Fibroblast of lung (primary cell): Measurements from ENCODE around the gene NFATC4. TPM values are rescaled to one million over a fixed set of nuclear protein-coding genes. Genes with fewer than 3 reads are reported as not detected.

Experiments
- DNase-seq, 2 donors: peaks; one replicate each; pipeline versions ENCODE4 v3.0.0 to v3.0.0-alpha.2; 2010; ENCODE audit warnings: low read depth in 2 of 2
- H2AFZ ChIP-seq: 2 replicates; pipeline ENCODE4 v1.5.1; 2012; ENCODE audit warnings: low read length, control low read depth, inconsistent platforms
- H3K27ac ChIP-seq: 2 replicates; pipeline ENCODE4 v1.5.1; 2011; ENCODE audit warnings: low read length, control low read depth; ENCODE audit not compliant: insufficient read depth
- H3K27me3 ChIP-seq: 2 replicates; pipeline ENCODE4 v1.5.1; 2011; ENCODE audit warnings: mild to moderate bottlenecking, low read length; ENCODE audit not compliant: control insufficient read depth, insufficient read depth
- H3K36me3 ChIP-seq: 2 replicates; pipeline ENCODE4 v1.5.1; 2011; ENCODE audit warnings: low read length; ENCODE audit not compliant: control insufficient read depth, insufficient read depth
- H3K4me1 ChIP-seq: 2 replicates; pipeline ENCODE4 v1.5.1; 2011; ENCODE audit warnings: low read length; ENCODE audit not compliant: control insufficient read depth, insufficient read depth; ENCODE audit errors: extremely low read depth
- H3K4me2 ChIP-seq: 2 replicates; pipeline ENCODE4 v1.5.1; 2011; ENCODE audit warnings: low read length, control low read depth; ENCODE audit not compliant: insufficient read depth; ENCODE audit errors: extremely low read depth
- H3K4me3 ChIP-seq, 4 experiments: fragments of 200-600 bp in 1 of 4; sonication (generic) in 1 of 4; replicated peaks in 1 of 4; 2 replicates each; pipeline ENCODE4 v1.5.1; 2011 to 2016; ENCODE audit warnings: low read length in 4 of 4, low read depth in 3 of 4, mild to moderate bottlenecking in 3 of 4, control low read depth in 2 of 4, inconsistent platforms in 1 of 4, mixed read lengths in 1 of 4; ENCODE audit not compliant: insufficient read depth in 1 of 4; ENCODE audit errors: control extremely low read depth in 1 of 4
- H3K79me2 ChIP-seq: 2 replicates; pipeline ENCODE4 v1.5.1; 2012; ENCODE audit warnings: mild to moderate bottlenecking, low read length, inconsistent platforms; ENCODE audit not compliant: control insufficient read depth, insufficient read depth
- H3K9ac ChIP-seq: 2 replicates; pipeline ENCODE4 v1.5.1; 2011; ENCODE audit warnings: mild to moderate bottlenecking, low read length, control low read depth; ENCODE audit not compliant: insufficient read depth
- H3K9me3 ChIP-seq: 2 replicates; pipeline ENCODE4 v1.5.1; 2012; ENCODE audit warnings: low read depth, low read length; ENCODE audit not compliant: control insufficient read depth, insufficient read depth
- H4K20me1 ChIP-seq: 2 replicates; pipeline ENCODE4 v1.5.1; 2011; ENCODE audit warnings: low read length; ENCODE audit not compliant: control insufficient read depth, insufficient read depth; ENCODE audit errors: extremely low read depth
- EZH2 ChIP-seq: IDR thresholded peaks from 2 replicates; pipeline ENCODE4 v1.5.1; 2012; ENCODE audit warnings: low read length, control low read depth, mild to moderate bottlenecking; ENCODE audit errors: missing control alignments
- polyA plus RNA-seq, 2 donors: library from polyadenylated mRNA; depleted of rRNA in 1 of 2; stranded (reverse) in 1 of 2; unstranded in 1 of 2; fragments of >200 nt; gene quantifications; 2 replicates each; pipeline ENCODE4 v1.2.1, GENCODE V29; 2011 to 2012; ENCODE audit warnings: missing spikeins in 1 of 2
- total RNA-seq: library from RNA; depleted of rRNA; stranded (reverse); fragments of >200 nt; gene quantifications from 2 replicates; pipeline ENCODE4 v1.2.1, GENCODE V29; 2014
- TF ChIP-seq, protein P1 (sequence below), 2 donors: IDR thresholded peaks in 1 of 2; conservative IDR thresholded peaks in 1 of 2; 1 replicate in 1 of 2; 2 replicates in 1 of 2; pipeline ENCODE4 v1.5.1; 2011 to 2012; ENCODE audit warnings: low read length in 2 of 2, control low read depth in 1 of 2, inconsistent platforms in 1 of 2, low read depth in 1 of 2, mild to moderate bottlenecking in 1 of 2

NFATC4 gene
- total and polyA plus RNA-seq, 2 donors (not counting 1 experiment from before 2014, with no cell fraction given): 27.1 to 59.9 TPM

DNA sequence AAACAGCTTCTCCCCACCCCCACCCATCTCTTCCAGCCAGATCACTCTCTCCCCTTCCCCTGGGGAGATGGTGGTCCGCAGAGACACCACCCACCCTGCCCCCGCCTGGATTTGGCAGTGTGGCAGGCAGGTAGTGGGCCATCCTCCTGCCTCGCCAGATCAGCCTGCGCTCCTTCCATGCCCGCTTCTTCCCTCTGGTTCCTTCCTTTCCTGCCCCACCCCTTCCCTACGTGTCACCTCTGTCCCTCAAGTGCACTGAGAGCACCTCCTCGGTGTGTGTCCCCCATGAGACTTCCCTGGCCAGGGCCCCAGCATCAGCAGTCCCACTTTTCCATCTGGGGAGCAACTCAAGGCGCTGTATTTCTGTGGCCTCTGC is 31.5 kb downstream of the NFATC4 start:
- H3K9me3 ChIP-seq: no peaks in the 10 kb centered on the region
- peak overlapping the region; percentile 38 for H2AFZ ChIP-seq
- H3K27me3 ChIP-seq: no peaks in the 10 kb centered on the region
- DNase-seq: no peak
- no peaks in the 10 kb centered on the region for H3K36me3 ChIP-seq
- H3K4me1 ChIP-seq: peaks cover 11% of the 10 kb centered on the region
- no peak overlapping the region for H3K9ac ChIP-seq
- H4K20me1 ChIP-seq: no peaks in the 10 kb centered on the region
- no peak for TF ChIP-seq EZH2
- TF ChIP-seq, protein P1, sequence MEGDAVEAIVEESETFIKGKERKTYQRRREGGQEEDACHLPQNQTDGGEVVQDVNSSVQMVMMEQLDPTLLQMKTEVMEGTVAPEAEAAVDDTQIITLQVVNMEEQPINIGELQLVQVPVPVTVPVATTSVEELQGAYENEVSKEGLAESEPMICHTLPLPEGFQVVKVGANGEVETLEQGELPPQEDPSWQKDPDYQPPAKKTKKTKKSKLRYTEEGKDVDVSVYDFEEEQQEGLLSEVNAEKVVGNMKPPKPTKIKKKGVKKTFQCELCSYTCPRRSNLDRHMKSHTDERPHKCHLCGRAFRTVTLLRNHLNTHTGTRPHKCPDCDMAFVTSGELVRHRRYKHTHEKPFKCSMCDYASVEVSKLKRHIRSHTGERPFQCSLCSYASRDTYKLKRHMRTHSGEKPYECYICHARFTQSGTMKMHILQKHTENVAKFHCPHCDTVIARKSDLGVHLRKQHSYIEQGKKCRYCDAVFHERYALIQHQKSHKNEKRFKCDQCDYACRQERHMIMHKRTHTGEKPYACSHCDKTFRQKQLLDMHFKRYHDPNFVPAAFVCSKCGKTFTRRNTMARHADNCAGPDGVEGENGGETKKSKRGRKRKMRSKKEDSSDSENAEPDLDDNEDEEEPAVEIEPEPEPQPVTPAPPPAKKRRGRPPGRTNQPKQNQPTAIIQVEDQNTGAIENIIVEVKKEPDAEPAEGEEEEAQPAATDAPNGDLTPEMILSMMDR (conservative IDR thresholded peaks at IDR 0.05 in 1 of 2, IDR thresholded peaks at IDR 0.05 in 1 of 2; ENCODE audit: low read depth in 1 of 2, low read length in 2 of 2): no peak
- no peak overlapping the region for H3K27ac ChIP-seq
- H3K4me2 ChIP-seq: peak overlapping the region; percentile 77
- peak overlapping the region; percentile 51 to 71 (median 58) for H3K4me3 ChIP-seq
- no peaks in the 10 kb centered on the region for H3K79me2 ChIP-seq

DNA sequence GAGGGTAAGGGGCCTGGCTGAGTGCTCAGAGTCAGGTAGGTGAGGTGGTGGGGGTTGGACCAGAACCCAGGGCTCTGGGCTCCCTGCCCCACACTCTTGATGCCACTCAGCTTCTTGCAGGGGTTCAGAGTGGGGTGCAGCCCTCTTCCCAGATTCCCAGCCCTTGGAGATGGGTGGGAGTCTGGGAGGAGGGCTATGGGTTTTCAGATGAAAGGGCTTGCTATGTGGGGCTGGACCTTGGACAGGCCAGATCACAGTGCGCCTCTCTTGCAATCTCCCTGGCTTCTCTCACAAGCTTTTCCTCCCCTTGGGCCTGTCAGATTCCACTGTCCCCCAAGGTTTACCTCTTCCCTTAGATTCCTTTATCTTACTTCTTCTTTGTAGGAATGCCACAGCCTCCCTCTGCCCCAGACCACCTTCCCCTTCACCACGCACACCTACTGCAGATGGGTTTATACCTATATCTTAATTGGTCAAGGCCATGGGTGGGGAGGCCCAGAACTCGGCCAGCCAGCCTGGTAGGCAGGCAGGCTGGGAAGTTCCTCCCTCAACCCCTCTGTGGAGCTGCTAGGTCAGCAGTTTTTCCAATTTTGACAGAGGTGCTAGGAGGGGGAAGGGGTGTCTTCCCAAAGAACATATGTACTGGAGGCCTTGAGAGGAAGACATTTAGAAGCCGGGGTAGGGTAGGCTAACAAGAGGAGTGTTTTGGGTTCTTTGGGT is 32.2 kb downstream of the NFATC4 start:
- Histone ChIP-seq H3K9ac (no peak overlapping the region), H2AFZ (no peak overlapping the region), H3K27ac (no peak overlapping the region), H3K9me3 (no peaks in the 10 kb centered on the region), H3K4me2 (peak overlapping the region; percentile 77), H4K20me1 (no peaks in the 10 kb centered on the region), H3K4me3 (peak overlapping the region in 2 of 4 experiments; percentile 64 to 71), H3K27me3 (no peaks in the 10 kb centered on the region), H3K79me2 (no peaks in the 10 kb centered on the region), H3K4me1 (peaks cover 11% of the 10 kb centered on the region), H3K36me3 (no peaks in the 10 kb centered on the region)
- no peak for TF ChIP-seq EZH2
- TF ChIP-seq, protein P1 (conservative IDR thresholded peaks at IDR 0.05 in 1 of 2, IDR thresholded peaks at IDR 0.05 in 1 of 2; ENCODE audit: low read depth in 1 of 2, low read length in 2 of 2): no peak
- DNase-seq: peak in 1 of 2 donors; percentile 17

DNA sequence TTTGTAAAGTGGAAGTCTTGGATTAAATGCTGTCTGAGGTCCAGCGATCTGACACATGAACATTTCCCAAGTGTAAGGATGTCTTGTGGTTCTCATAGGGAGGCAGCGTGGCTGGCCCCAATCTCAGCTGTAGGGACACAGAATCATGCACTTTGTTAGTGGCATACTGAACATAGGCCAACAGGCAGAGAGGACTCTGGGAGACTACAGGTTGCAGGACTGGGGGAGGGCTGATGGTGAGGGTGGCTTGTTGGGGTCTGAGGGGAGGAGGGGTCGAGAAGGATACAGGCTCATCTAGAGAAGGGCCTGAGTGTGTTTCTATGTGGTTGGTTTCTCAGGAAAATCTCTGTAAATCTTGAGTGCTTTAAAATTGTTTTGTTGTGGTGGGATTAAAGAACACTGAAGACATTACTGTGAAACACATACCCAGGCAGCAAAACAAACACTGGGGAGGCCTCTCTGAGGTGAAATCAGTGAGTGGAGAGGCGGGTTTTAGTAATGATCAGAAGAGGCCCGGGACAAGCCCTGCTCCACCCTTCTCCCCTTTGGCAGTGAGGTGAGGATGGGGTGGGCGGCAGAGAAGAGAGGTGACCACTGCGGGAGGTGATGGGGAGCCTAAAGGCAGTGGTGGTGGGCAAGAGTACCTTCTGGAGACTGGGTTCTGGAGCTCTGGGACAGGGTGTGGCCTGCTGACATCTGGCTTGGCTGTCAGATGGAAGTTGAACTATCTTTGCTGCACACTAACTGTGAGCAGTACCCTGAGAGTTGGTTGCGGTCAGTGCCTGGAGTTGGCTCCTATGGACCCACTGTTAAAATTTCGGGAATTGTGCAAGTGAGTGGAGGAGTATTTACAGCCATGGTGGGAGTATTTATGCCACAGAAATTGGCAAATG is 34.1 kb downstream of the NFATC4 start:
- H2AFZ ChIP-seq: no peak overlapping the region
- H3K79me2 ChIP-seq: no peaks in the 10 kb centered on the region
- H4K20me1 ChIP-seq: no peaks in the 10 kb centered on the region
- no peaks in the 10 kb centered on the region for H3K27me3 ChIP-seq
- H3K9ac ChIP-seq: no peak overlapping the region
- H3K27ac ChIP-seq: no peak overlapping the region
- peak overlapping the region in 1 of 4 experiments; percentile 22 for H3K4me3 ChIP-seq
- TF ChIP-seq EZH2: no peak
- TF ChIP-seq, protein P1 (conservative IDR thresholded peaks at IDR 0.05 in 1 of 2, IDR thresholded peaks at IDR 0.05 in 1 of 2; ENCODE audit: low read depth in 1 of 2, low read length in 2 of 2): no peak
- H3K9me3 ChIP-seq: no peaks in the 10 kb centered on the region
- H3K4me2 ChIP-seq: no peak overlapping the region
- no peaks in the 10 kb centered on the region for H3K36me3 ChIP-seq
- peaks cover 11% of the 10 kb centered on the region for H3K4me1 ChIP-seq
- no peak for DNase-seq
